GM23338 (cell line): ENCODE data around the gene XYLB. TPM values are rescaled to one million over a fixed set of nuclear protein-coding genes. Genes with fewer than 3 reads are reported as not detected.

Source experiments
- ATAC-seq: fragments of 200-7000 bp; cut with Tn5 transposase; 3 replicates; pipeline ENCODE4 v1.9.1; 2020
- DNase-seq: peaks from one replicate; pipeline ENCODE4 v3.0.0-alpha.2; 2015; ENCODE audit warnings: low spot score
- H2AFZ ChIP-seq: fragments of 200-600 bp; sonication (generic); 2 replicates; pipeline ENCODE4 v1.8.0; 2016; ENCODE audit warnings: antibody characterized with exemption, mild to moderate bottlenecking, moderate library complexity
- H3F3A ChIP-seq: fragments of 200-600 bp; sonication (generic); replicated peaks from 2 replicates; pipeline ENCODE4 v1.8.0; 2017; ENCODE audit warnings: antibody characterized with exemption, mixed run types, low read depth
- H3K27ac ChIP-seq: fragments of 200-600 bp; sonication (generic); 2 replicates; pipeline ENCODE4 v1.6.1; 2016; ENCODE audit warnings: low read depth
- H3K27me3 ChIP-seq: fragments of 200-600 bp; sonication (generic); 2 replicates; pipeline ENCODE4 v1.8.0; 2016; ENCODE audit warnings: mild to moderate bottlenecking, mixed run types, moderate library complexity; ENCODE audit not compliant: insufficient read depth
- H3K36me3 ChIP-seq: fragments of 200-600 bp; sonication (generic); 2 replicates; pipeline ENCODE4 v1.8.0; 2016; ENCODE audit warnings: mild to moderate bottlenecking; ENCODE audit not compliant: insufficient read depth
- H3K4me1 ChIP-seq: fragments of 200-600 bp; sonication (generic); 2 replicates; pipeline ENCODE4 v1.8.0; 2016; ENCODE audit warnings: mild to moderate bottlenecking, moderate library complexity; ENCODE audit not compliant: insufficient read depth
- H3K4me2 ChIP-seq: fragments of 200-600 bp; sonication (generic); 2 replicates; pipeline ENCODE4 v1.7.1; 2017; ENCODE audit warnings: mixed run types
- H3K4me3 ChIP-seq: fragments of 200-600 bp; sonication (generic); 2 replicates; pipeline ENCODE4 v1.6.1; 2016; ENCODE audit warnings: mixed run types
- H3K79me2 ChIP-seq: fragments of 200-600 bp; sonication (generic); replicated peaks from 2 replicates; pipeline ENCODE4 v1.8.0; 2017; ENCODE audit warnings: mild to moderate bottlenecking; ENCODE audit not compliant: insufficient read depth
- H3K9me2 ChIP-seq: fragments of 200-600 bp; sonication (generic); 2 replicates; pipeline ENCODE4 v1.8.0; 2017; ENCODE audit not compliant: insufficient read depth
- H4K20me1 ChIP-seq: fragments of 200-600 bp; sonication (generic); replicated peaks from 2 replicates; pipeline ENCODE4 v1.8.0; 2017; ENCODE audit warnings: mild to moderate bottlenecking; ENCODE audit not compliant: insufficient read depth
- H3K27ac Mint-ChIP-seq: 2 replicates; pipeline ENCODE4 v1.8.0; 2020; ENCODE audit warnings: inconsistent platforms, mild to moderate bottlenecking, moderate library complexity, mixed read lengths
- H3K27me3 Mint-ChIP-seq: 3 replicates; pipeline ENCODE4 v1.8.0; 2022; ENCODE audit warnings: low read depth, mild to moderate bottlenecking, moderate library complexity, mixed read lengths, inconsistent platforms; ENCODE audit not compliant: insufficient read depth, poor library complexity
- H3K36me3 Mint-ChIP-seq: 3 replicates; pipeline ENCODE4 v1.8.0; 2021; ENCODE audit warnings: low read depth, mild to moderate bottlenecking, inconsistent platforms, moderate library complexity, mixed read lengths
- H3K4me1 Mint-ChIP-seq: 3 replicates; pipeline ENCODE4 v1.8.0; 2020; ENCODE audit warnings: mild to moderate bottlenecking, inconsistent platforms, mixed read lengths
- H3K4me3 Mint-ChIP-seq: 3 replicates; pipeline ENCODE4 v1.8.0; 2021; ENCODE audit warnings: moderate library complexity, mild to moderate bottlenecking, inconsistent platforms, mixed read lengths
- H3K9me3 Mint-ChIP-seq: 3 replicates; pipeline ENCODE4 v1.8.0; 2020; ENCODE audit warnings: moderate library complexity, mild to moderate bottlenecking, inconsistent platforms, mixed read lengths
- CREB1 ChIP-seq: fragments of 250-450 bp; sonication (Bioruptor Pico); IDR thresholded peaks from 2 replicates; pipeline ENCODE4 v1.5.0; 2020; ENCODE audit warnings: low read depth, mild to moderate bottlenecking, moderate library complexity
- CTCF ChIP-seq, 2 experiments: fragments of 200-600 bp in 1 of 2; sonication (generic) in 1 of 2; conservative IDR thresholded peaks; 2 replicates each; pipeline versions ENCODE4 v1.5.1 to v1.6.1; 2016 to 2017; ENCODE audit warnings: antibody characterized with exemption in 2 of 2, low read depth in 2 of 2, mild to moderate bottlenecking in 2 of 2, moderate library complexity in 1 of 2
- ETS1 ChIP-seq: IDR thresholded peaks from 2 replicates; pipeline ENCODE4 v1.6.1; 2016; ENCODE audit warnings: antibody characterized with exemption
- EZH2 ChIP-seq: fragments of 200-600 bp; sonication (generic); IDR thresholded peaks from one replicate; pipeline ENCODE4 v1.8.0; 2017; ENCODE audit warnings: antibody characterized with exemption, mild to moderate bottlenecking, low read depth; ENCODE audit not compliant: unreplicated experiment
- EZH2phosphoT487 ChIP-seq: fragments of 200-600 bp; sonication (generic); IDR thresholded peaks from one replicate; pipeline ENCODE4 v1.8.1; 2018; ENCODE audit warnings: antibody characterized with exemption; ENCODE audit not compliant: unreplicated experiment
- JUNB ChIP-seq: IDR thresholded peaks from one replicate; pipeline ENCODE4 v1.6.1; 2016; ENCODE audit warnings: antibody characterized with exemption; ENCODE audit not compliant: unreplicated experiment
- NANOG ChIP-seq: IDR thresholded peaks from 2 replicates; pipeline ENCODE4 v1.6.1; 2016; ENCODE audit warnings: antibody characterized with exemption, borderline replicate concordance
- POLR2AphosphoS5 ChIP-seq: IDR thresholded peaks from 2 replicates; pipeline ENCODE4 v1.6.1; 2016; ENCODE audit warnings: antibody characterized with exemption, low read depth
- REST ChIP-seq: IDR thresholded peaks from one replicate; pipeline ENCODE4 v1.6.1; 2018; ENCODE audit warnings: antibody characterized with exemption; ENCODE audit not compliant: unreplicated experiment
- ZNF114 ChIP-seq: fragments of 250-450 bp; sonication (Bioruptor Pico); IDR thresholded peaks from 2 replicates; pipeline ENCODE4 v1.5.0; 2020; ENCODE audit warnings: mild to moderate bottlenecking, moderate library complexity
- ZNF331 ChIP-seq: fragments of 250-450 bp; sonication (Bioruptor Pico); IDR thresholded peaks from 2 replicates; pipeline ENCODE4 v1.5.0; 2020; ENCODE audit warnings: low read depth, mild to moderate bottlenecking, moderate library complexity
- polyA plus RNA-seq: library from polyadenylated mRNA; unstranded; fragments of >200 nt; fragmentation: Nextera tagmentation; extraction: Ambion mirVana; gene quantifications from 2 replicates; pipeline ENCODE4 v1.2.1, GENCODE V29; 2016
- total RNA-seq: library from RNA; depleted of rRNA; stranded (reverse); fragments of >200 nt; shearing (Covaris generic); gene quantifications from 2 replicates; pipeline ENCODE4 v1.2.3, GENCODE V29; 2014

Gene XYLB
- total and polyA plus RNA-seq, 2 experiments from 2014 or later = 1.6 to 3.3 TPM

GRCh38 chr3:38457111-38458003 lies 110.8 kb downstream of the XYLB start:
- no peak overlapping the region for H3K4me3 ChIP-seq
- no peak overlapping the region for H2AFZ ChIP-seq
- DNase-seq = peak; percentile 33

More at GRCh38 chr3:38457111-38458003, 110.8 kb downstream of the XYLB start:
- H4K20me1 ChIP-seq = peaks cover 61% of the 10 kb centered on the region
- ATAC-seq = no peak
- no peak overlapping the region for H3K27ac ChIP-seq
- peaks cover 14% of the 10 kb centered on the region for H3F3A ChIP-seq
- Mint-ChIP-seq H3K4me1 (peaks cover 52% of the 10 kb centered on the region), H3K36me3 (peaks cover 2% of the 10 kb centered on the region; the same call in 1 of the 3 replicates), H3K27me3 (peaks cover 19% of the 10 kb centered on the region), H3K9me3 (peaks cover 2% of the 10 kb centered on the region; the same call in 1 of the 3 replicates), H3K27ac (no peak overlapping the region), H3K4me3 (peak overlapping the region; percentile 21; the same call in 1 of the 3 replicates)
- peaks cover 75% of the 10 kb centered on the region for H3K79me2 ChIP-seq
- H3K4me1 ChIP-seq = peaks cover 32% of the 10 kb centered on the region
- TF ChIP-seq POLR2AphosphoS5 = no peak
- TF ChIP-seq JUNB = no peak
- TF ChIP-seq ZNF331 (CRISPR knock-in tag) = no peak
- no peak for TF ChIP-seq ETS1
- TF ChIP-seq NANOG = no peak
- TF ChIP-seq CTCF (conservative IDR thresholded peaks at IDR 0.05; ENCODE audit: low read depth in 2 of 2) = no peak
- no peak for TF ChIP-seq EZH2
- no peak for TF ChIP-seq EZH2phosphoT487
- TF ChIP-seq REST = no peak
- TF ChIP-seq ZNF114 (CRISPR knock-in tag) = no peak
- no peak for TF ChIP-seq CREB1 (CRISPR knock-in tag)
- H3K27me3 ChIP-seq = no peaks in the 10 kb centered on the region
- 0 out of 2 replicates have a peak overlapping the region, but pooled peaks have one; percentile 43 for H3K4me2 ChIP-seq
- no peaks in the 10 kb centered on the region for H3K36me3 ChIP-seq
- no peaks in the 10 kb centered on the region for H3K9me2 ChIP-seq
